NT2/D1 (cell line): ENCODE results near the gene DROSHA.

Source experiments
- SUZ12 ChIP-seq: IDR thresholded peaks from 2 replicates; pipeline ENCODE4 v1.6.1; 2011; ENCODE audit not compliant: insufficient read length, insufficient read depth; ENCODE audit errors: extremely low read depth
- YY1 ChIP-seq: IDR thresholded peaks from 2 replicates; pipeline ENCODE4 v1.6.1; 2011; ENCODE audit not compliant: insufficient read length, insufficient read depth
- ZNF274 ChIP-seq: IDR thresholded peaks from 2 replicates; pipeline ENCODE4 v1.6.1; 2011; ENCODE audit warnings: mild to moderate bottlenecking, low read depth, low read length

DNA sequence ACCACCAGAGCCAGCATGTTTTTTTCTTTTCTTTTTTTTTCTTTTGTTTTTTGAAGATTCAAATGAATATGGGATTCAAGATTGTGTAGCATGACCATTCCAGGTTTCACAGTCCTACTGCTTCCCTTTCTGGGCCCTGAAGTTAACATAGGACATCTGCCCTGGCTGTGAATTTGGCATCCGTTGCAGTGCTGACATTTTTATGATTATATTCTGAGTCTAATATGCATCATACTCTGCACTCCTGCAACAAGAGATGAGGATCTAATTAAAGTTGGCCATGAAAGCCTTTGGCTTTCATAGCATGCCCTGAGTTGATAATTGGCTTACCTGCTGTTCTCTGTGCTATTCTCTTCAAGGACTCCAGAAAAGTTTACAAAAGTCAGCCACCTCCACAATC lies 30.1 kb upstream of the DROSHA start:
- TF ChIP-seq YY1: no peak
- no peak for TF ChIP-seq SUZ12
- no peak for TF ChIP-seq ZNF274
